Activated naive CD4-positive, alpha-beta T cell treated with anti-CD3 and anti-CD28 coated beads, Interleukin-2, amount 50 U/mL, for 24 hours (primary cell): ENCODE results near the gene IRX3.

ENCODE experiments used
- H3K27ac Mint-ChIP-seq: one replicate; pipeline ENCODE4 v1.8.0; 2021; ENCODE audit warnings: mild to moderate bottlenecking, mixed read lengths
- H3K27me3 Mint-ChIP-seq: one replicate; pipeline ENCODE4 v1.8.0; 2021; ENCODE audit warnings: mixed read lengths
- H3K36me3 Mint-ChIP-seq: one replicate; pipeline ENCODE4 v1.8.0; 2021; ENCODE audit warnings: mixed read lengths
- H3K4me1 Mint-ChIP-seq: one replicate; pipeline ENCODE4 v1.8.0; 2021; ENCODE audit warnings: mixed read lengths
- H3K4me3 Mint-ChIP-seq: one replicate; pipeline ENCODE4 v1.8.0; 2021; ENCODE audit warnings: mild to moderate bottlenecking, mixed read lengths
- H3K9me3 Mint-ChIP-seq: one replicate; pipeline ENCODE4 v1.8.0; 2021; ENCODE audit warnings: mixed read lengths

Gene IRX3

GRCh38 chr16:54233615-54234014, 53.0 kb downstream of the IRX3 start:
- no peaks in the 10 kb centered on the region for H3K36me3 Mint-ChIP-seq
- H3K4me3 Mint-ChIP-seq = no peak overlapping the region
- no peaks in the 10 kb centered on the region for H3K4me1 Mint-ChIP-seq
- H3K27me3 Mint-ChIP-seq = peaks cover 3% of the 10 kb centered on the region
- no peak overlapping the region for H3K27ac Mint-ChIP-seq
- no peaks in the 10 kb centered on the region for H3K9me3 Mint-ChIP-seq
